ENCODE results near the gene BCKDHA.

DNA sequence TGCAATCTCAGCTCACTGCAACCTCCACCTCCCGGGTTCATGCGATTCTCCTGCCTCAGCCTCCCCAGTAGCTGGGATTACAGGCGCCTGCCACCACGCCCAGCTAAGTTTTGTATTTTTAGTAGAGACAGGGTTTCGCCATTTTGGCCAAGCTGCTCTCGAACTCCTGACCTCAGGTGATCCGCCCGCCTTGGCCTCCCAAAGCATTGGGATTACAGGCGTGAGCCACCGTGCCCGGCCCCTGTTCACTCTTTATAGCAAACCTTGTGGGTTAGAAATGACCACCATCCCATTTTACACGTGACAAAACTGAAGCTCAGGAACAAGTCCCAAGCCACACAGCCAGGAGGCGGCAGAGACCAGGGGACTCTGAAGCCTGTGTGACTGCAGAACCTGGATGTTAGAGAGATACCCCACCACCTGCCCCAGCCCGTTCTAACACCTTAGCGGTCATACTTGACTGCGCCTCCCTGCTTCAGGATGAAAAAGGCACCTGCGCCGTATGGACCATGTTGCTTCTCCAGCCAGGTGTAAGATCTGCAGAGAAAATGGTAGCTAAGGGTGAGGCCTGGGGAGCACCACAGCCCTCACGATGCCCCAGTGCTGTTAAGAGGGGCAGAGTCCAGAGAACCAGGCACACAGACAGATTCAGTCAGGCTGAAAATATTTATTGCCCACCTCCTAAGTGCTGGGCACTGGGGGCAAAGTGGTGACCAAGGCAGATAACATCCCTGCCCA, 38.5 kb downstream of the BCKDHA start:
- TF ChIP-seq CTCF (IDR thresholded peaks at IDR 0.05), result no peak
- TF ChIP-seq POLR2A (IDR thresholded peaks at IDR 0.05), result no peak

All from prostate gland (tissue), 2 donors.